Stimulated activated CD4-positive, alpha-beta T cell treated with anti-CD3 and anti-CD28 coated beads, TNF-alpha, amount 100 ng/mL, for 4 hours (primary cell): ENCODE data around the gene MGRN1.

ENCODE experiments used
- DNase-seq, 3 experiments: peaks; one replicate each; pipeline ENCODE4 v3.0.0-alpha.2; 2020; ENCODE audit warnings: low read depth in 3 of 3

Gene MGRN1

GRCh38 chr16:4674926-4675530, 50.4 kb downstream of the MGRN1 start:
- DNase-seq = no peak

GRCh38 chr16:4675864-4676786, 51.5 kb downstream of the MGRN1 start:
- DNase-seq = peak in 1 of 3 experiments; percentile 37

GRCh38 chr16:4676831-4677230, 52.2 kb downstream of the MGRN1 start:
- DNase-seq = no peak

GRCh38 chr16:4677390-4677789, 52.8 kb downstream of the MGRN1 start:
- DNase-seq = no peak

GRCh38 chr16:4677994-4678393, 53.4 kb downstream of the MGRN1 start:
- no peak for DNase-seq

GRCh38 chr16:4678596-4678995, 54.0 kb downstream of the MGRN1 start:
- DNase-seq = no peak

GRCh38 chr16:4679156-4679849, 54.7 kb downstream of the MGRN1 start:
- no peak for DNase-seq

GRCh38 chr16:4679850-4680636, 55.4 kb downstream of the MGRN1 start:
- DNase-seq = no peak

- DNase-seq = no peak
Measured at GRCh38 chr16:4680673-4681470, 56.2 kb downstream of the MGRN1 start.

GRCh38 chr16:4681471-4682083, 57.0 kb downstream of the MGRN1 start:
- no peak for DNase-seq

- DNase-seq = no peak
Measured at GRCh38 chr16:4682084-4682591, 57.5 kb downstream of the MGRN1 start.

- DNase-seq = no peak
Measured at GRCh38 chr16:4682616-4683254, 58.1 kb downstream of the MGRN1 start.

- no peak for DNase-seq
Measured at GRCh38 chr16:4683255-4684057, 58.8 kb downstream of the MGRN1 start.

GRCh38 chr16:4684058-4684715, 59.6 kb downstream of the MGRN1 start:
- DNase-seq = no peak

- no peak for DNase-seq
Measured at GRCh38 chr16:4684763-4685162, 60.1 kb downstream of the MGRN1 start.

- DNase-seq = no peak
Measured at GRCh38 chr16:4685292-4685691, 60.7 kb downstream of the MGRN1 start.

- no peak for DNase-seq
Measured at GRCh38 chr16:4685776-4686496, 61.3 kb downstream of the MGRN1 start.
